HG03095 (cell line): Measurements from ENCODE around the gene NCOR2.

Experiments used
- ATAC-seq: cut with Tn5 transposase; IDR thresholded peaks from one replicate; pipeline ENCODE4 v1.9.1; 2021; ENCODE audit warnings: moderate library complexity; ENCODE audit not compliant: unreplicated experiment

The NCOR2 gene

DNA sequence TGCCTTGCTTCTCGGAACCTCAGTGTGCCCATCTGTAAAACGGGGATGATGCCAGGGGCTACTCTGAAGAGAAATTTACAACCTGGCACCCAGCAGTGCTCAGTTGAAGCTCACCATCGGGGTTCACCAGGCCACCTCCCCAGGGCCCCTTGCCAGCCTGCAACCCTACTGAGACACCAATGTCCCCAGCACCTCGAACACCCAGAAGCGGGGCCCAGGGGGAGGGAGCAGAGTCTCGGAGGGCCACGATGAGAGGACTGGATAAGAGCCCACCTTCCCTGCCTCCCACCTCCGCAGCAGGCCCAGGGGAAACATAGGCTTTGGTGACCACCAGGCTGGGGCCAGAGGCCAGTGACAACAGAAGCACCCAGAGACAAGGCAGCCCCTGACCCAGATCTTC, 22.4 kb downstream of the NCOR2 start:
- ATAC-seq: no peak

DNA sequence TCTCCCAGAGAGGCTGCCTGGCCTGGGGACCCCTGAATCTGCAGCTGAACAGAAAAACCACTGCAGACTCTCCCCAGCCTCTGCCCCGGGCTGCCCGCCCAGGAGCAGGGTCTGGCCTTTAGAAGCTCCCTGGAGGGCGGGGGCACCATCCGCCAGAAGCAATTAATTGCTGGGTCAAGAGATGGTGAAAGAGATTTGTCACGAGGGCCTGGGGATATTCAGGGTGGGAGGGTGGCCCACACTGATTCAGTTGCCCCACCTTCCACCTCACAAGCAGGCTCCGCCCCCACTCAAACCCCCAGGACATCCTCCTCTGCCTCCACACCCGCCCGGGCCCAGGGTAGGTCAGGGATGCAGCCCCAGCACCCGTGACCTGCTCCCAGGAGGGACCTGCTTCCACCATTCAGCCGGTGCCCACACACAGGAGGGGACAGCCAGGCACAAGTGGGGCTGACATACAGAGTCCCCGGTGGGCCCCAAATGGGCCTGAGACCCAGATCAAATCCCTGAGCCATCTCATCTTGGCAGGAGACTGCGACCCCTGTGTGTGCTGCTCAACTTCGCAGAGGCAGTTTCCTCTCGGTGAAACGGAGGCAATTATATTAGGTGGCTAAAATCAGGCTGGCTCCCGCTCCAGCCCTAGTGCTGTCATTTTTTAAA, 23.0 kb downstream of the NCOR2 start:
- ATAC-seq: no peak

DNA sequence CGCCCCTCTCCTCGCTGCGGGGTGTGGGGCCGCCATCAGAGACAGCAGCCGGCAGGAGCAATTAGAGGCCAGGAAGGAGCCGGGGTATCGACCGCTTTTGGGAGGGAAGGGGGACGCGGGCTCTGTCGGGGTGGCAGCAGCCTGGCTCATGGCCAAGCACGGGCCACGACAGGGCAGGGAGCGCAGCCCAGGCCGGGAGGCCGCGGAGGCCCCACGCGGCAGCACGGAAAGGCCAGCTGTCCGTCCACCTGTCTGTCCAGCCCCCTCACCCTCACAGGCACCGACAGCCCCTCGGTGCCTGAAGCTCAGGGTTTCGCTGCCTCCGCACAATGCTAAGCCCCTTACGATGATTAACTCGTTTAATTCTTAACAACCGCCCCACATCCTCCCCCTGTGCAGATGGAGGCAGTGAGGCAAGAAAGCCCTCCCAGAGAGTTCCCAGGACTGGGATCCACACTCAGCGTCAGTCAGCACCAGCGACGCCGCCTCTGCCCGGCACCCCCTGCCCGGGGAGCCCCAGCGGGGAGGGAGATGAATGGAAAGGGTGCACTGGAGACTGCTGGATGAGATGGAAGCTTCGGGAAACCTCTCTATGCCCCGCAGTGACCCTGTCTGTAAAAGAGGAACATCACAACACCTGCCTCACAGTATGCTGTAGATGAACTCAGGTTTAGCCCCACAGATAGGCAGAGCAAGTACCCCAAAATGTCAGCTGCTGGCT, 23.7 kb downstream of the NCOR2 start:
- ATAC-seq: no peak

DNA sequence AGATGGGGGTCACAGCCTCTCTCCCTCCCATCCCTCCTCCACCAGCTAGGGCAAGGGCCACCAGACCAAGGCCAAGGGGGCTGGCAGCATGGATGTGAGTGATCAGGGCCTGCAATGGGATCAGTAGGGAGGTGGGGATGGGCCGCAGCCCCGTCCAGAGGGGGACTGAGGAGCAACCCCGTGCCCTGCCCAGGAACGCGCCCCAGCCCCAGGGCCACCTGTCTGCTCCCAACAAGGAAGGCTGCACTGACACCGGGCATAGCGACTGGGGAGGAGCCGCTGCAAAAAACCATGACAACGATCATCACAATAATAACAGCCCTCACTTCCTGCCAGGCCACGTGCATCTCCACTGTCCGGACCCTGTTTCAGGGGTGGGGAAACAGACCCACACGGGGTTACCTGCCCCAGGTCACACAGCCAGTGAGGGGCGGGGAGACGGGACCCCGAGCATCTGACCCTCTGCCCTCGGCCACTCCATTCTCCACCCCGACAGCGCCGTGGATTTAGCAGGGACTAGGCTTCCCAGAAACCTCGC, 24.3 kb downstream of the NCOR2 start:
- no peak for ATAC-seq

- ATAC-seq: no peak
Observed at GRCh38 chr12:124542021-124542949, 25.1 kb downstream of the NCOR2 start.

- no peak for ATAC-seq
Observed at GRCh38 chr12:124541322-124541721, 26.1 kb downstream of the NCOR2 start.

DNA sequence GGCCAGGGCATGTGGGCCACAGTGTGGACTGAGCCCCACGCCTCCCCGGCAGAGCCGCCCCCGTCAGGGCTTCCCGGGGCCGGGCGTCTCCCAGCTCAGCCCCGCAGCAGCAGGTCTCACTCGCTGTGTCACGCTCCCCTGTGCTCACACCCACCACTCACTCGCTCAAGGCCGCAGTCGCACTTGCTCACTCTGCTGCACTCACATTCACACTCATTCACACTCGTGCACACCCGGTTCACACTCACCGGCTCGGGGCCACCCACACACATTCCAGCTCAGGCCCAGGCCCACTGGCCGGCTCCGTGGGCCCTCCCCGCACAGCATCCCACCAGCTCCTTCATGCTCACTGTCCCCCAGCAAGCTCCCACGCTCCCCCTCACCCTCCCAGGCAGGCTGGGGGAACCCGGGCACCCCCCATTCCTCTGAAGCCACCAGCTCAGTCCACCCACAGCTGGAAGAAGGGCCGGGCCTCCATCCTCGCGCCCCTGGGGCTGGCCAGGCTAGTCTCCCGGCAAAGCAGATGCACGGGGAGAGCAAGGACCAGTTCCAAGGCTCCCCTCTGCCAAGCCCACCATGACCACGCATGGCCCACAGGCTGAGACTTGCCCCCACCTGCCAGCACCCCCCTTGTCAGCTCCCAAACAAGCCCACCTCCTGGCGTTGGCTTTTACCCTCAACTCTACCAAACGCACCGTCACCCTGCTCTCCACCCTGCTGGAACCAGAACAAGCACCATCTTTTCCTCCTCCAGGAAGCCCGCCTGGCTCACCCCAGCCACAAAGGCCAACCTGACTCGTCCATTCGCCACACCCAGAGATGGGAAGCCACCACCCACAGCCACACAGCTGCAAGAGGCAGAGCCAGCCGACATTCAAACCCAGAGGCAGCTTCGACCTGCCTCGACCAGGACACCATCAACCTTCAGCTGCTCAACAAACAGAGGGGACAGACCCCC, 28.0 kb downstream of the NCOR2 start:
- no peak for ATAC-seq

- ATAC-seq: no peak
Observed at GRCh38 chr12:124538194-124539082, 29.0 kb downstream of the NCOR2 start.

DNA sequence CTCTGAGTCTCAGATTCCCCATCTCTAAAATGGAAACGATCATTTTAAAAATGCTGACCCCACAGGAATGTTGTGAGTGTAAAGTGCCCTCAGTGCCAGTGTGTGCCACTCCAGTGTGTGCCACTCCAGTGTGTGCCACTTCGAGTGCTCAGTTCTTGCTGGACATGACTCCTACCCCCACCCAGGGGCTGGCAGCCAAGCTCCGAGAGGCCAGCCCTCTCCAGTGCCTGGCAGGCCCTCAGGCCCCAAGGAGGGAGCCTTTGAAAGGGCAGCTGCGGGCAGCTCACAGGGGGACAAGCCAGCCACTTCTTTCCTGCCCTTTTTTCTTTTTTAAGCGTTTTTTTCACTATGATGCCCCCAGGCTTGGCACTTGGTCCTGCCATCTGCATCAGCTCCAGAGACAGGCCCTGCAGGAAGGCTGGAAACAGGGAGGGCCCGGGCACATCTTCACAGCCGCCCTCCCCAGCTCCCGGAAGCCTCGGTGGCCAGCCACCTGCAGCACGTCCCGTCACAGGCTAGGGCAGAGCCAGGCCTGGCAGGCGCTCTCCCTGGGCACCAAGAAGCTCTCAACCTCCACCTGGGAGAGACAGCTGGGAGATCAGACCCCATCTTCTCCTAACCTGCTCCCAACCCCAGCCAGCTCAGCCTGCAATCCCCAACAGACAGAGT, 29.8 kb downstream of the NCOR2 start:
- ATAC-seq: no peak

- ATAC-seq: no peak
Observed at GRCh38 chr12:124536641-124537040, 30.8 kb downstream of the NCOR2 start.

- ATAC-seq: no peak
Observed at GRCh38 chr12:124534776-124535740, 32.4 kb downstream of the NCOR2 start.

DNA sequence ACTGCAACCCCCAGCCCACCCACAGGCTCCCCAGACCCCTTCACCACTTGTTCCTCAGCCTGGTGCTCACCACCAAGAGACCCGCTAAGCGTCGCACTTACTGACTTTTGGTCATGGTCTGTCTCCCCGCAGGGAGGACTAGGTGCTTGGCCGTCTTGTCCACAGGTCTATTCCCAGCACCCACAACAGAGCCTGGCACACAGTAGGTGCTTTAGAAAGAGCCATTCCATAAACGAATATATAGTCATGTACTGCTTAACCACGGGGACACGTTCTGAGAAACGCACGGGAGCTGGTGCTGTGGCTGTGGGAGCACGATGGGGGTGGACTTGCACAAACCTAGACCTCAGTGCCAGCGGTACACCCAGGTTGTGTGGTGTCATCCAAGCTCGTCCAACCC, 34.0 kb downstream of the NCOR2 start:
- ATAC-seq: no peak

- no peak for ATAC-seq
Observed at GRCh38 chr12:124532967-124533366, 34.4 kb downstream of the NCOR2 start.

GRCh38 chr12:124532331-124532750, 35.1 kb downstream of the NCOR2 start:
- ATAC-seq: no peak

- ATAC-seq: no peak
Observed at GRCh38 chr12:124531906-124532305, 35.5 kb downstream of the NCOR2 start.

DNA sequence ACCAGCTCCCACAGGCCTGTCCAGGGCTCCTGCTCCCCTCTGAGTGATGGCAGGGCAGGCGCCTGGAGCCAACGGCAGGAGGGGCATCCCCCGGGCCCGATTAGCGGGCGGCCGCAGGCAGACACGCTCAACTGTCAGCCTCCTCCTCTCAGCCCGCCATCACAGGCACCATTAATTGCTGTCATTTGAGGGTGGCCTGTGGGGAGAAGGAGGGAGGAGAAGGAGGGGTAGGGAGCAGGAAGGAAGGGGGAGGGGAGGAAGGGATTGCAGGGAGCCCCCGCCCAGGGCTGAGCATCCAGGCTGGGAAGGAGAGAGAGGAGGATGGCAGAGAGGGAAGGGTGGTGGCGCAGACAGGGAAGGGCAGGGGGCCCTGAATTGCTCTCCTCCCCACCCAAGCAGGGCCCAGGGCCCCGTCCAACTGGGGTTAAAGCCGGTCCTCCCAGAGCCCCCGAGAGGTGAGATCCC, 36.1 kb downstream of the NCOR2 start:
- no peak for ATAC-seq

- ATAC-seq: no peak
Observed at GRCh38 chr12:124530637-124531263, 36.7 kb downstream of the NCOR2 start.
